Subcutaneous adipose tissue (tissue), 4 donors: ENCODE results near the gene LSM14A. TPM values are rescaled to one million over a fixed set of nuclear protein-coding genes. Genes with fewer than 3 reads are reported as not detected.

ENCODE experiments used
- total RNA-seq, 4 donors: library from RNA; depleted of rRNA; stranded (reverse); fragments of >200 nt; gene quantifications; one replicate each; pipeline ENCODE4 v1.1.0, GENCODE V29; 2016
- TF ChIP-seq, protein P1 (sequence below): fragments of 450-650 bp; IDR thresholded peaks from one replicate; pipeline ENCODE4 v1.5.1; 2016; ENCODE audit warnings: low read depth, mild to moderate bottlenecking, control low read depth, antibody characterized with exemption, moderate library complexity

The LSM14A gene
- total RNA-seq, 4 donors from 2014 or later, result 60.9 to 113 (median 89.1) TPM

DNA sequence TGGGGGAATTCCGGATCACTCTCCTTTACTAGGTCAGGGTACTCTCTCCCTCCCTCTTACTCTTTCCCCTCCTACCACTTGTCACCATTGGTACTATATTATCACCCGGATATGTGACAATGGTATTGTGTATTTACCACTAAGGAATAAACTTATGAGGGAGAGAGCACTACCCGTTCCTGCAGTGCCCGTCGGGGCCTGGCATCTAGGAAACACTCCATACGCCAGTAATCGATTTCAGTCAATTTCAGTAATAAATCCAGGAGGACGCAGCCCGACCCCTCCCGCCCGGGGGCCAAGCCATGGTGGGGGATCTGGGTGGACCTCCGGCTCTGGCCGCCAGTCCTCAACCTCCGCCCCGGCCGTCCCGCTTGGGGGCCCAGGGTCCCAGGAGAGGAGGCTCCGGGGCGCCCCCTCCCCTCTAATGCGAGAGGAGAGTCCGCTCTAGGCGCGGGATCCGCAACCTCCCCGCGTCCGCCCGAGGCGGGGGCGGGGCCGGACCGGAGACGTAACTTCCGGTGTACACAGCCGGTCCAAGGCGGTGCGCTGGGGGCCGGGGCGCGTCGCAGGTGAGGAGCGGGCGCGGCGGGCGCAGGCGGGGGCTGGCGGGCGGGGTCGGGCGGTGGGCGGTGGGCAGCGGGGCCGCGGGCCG is 81.9 kb downstream of the LSM14A start, which contains the start of gene GARRE1:
GARRE1 (plus strand) TSS at position 509 of the 652 bp plus-strand sequence. CDS start 45,920 bp downstream, outside the sequence.
- TF ChIP-seq, protein P1, sequence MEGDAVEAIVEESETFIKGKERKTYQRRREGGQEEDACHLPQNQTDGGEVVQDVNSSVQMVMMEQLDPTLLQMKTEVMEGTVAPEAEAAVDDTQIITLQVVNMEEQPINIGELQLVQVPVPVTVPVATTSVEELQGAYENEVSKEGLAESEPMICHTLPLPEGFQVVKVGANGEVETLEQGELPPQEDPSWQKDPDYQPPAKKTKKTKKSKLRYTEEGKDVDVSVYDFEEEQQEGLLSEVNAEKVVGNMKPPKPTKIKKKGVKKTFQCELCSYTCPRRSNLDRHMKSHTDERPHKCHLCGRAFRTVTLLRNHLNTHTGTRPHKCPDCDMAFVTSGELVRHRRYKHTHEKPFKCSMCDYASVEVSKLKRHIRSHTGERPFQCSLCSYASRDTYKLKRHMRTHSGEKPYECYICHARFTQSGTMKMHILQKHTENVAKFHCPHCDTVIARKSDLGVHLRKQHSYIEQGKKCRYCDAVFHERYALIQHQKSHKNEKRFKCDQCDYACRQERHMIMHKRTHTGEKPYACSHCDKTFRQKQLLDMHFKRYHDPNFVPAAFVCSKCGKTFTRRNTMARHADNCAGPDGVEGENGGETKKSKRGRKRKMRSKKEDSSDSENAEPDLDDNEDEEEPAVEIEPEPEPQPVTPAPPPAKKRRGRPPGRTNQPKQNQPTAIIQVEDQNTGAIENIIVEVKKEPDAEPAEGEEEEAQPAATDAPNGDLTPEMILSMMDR, result no peak

DNA sequence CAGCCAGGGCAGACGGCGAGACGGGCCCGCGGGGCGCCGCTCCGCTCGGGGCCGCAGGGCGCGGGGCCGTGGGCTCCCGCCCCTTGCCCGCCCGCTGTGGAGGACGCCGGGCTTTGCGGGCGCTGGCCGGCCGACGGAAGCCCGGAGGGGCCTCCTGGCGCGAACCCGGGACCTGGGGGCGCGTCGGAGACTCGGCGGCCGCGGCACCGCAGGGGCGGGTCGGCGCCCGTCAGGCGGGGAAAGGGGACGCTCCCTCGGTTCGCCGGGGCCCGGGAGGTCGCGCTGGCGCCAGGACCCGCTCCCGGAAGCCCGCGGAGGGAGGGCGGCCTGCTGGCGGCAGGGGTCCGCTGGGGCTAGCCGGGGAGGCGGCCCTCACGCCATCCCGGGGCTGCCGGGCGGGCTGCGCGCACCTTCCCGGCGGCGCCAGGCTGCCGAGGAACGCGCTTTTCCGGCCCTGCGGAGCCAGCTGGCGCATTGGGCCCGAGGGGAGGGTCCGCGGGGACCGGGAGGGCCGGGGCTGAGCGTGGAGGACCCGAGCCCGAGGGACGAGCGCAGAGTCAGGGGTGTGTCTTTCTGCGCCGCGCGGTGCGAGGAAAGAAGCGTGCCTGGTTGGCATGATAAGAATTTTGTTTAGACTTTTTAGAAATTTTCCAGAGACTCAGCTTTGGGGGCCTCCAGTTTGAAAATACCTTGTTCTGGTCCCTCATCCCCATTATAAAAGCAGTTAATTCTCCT is 82.6 kb downstream of the LSM14A start:
- TF ChIP-seq, protein P1, result no peak

DNA sequence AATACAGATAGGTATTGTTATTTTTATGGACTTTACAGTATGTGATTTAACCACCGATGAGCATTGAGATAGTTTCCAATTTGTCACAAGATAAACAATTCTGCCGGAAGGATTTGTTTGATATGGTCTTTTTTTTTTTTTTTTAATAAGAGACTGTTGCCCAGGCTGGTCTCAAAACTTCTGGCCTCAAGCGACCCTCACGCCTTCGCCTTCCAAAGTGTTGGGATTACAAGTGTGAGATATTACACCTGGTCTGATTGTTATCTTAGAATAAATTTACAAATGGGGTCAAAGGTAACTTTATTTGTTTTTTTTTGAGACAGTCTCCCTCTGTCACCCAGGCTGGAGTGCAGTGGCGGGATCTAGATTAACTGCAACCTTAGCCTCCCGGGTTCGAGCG is 83.2 kb downstream of the LSM14A start:
- TF ChIP-seq, protein P1, result no peak

DNA sequence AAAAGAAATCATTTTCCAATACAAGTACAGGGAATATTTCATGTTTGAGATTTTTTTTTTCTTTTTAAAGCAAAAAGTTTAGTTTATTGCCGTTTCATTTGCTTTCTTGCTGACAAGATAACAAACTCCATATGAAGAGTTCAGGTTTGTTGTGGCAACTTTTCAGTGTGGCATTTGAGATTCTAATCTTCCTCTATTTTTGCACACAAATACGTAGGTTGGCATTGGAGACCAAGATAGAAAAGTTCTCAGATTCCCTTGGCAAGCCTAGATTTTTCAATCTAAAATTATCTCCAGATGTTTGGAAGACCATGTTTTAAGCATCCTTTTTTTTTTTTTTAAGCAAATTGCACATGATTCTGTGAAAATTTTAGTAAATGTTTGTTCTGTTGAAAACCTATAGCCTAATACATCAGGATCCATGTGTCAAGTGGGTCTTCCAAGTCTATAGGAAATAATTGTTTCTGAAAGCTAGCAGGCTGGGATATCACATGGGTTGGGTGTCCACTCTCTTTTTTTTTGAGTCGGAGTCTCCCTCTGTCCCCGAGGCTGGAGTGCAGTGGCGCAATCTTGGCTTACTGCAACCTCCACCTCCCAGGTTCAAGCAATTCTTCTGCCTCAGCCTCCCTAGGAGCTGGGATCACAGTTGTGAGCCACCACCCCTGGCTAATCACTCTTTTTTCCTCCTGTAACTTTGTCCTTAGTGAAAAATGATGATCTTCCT is 84.7 kb downstream of the LSM14A start:
- TF ChIP-seq, protein P1, result no peak

DNA sequence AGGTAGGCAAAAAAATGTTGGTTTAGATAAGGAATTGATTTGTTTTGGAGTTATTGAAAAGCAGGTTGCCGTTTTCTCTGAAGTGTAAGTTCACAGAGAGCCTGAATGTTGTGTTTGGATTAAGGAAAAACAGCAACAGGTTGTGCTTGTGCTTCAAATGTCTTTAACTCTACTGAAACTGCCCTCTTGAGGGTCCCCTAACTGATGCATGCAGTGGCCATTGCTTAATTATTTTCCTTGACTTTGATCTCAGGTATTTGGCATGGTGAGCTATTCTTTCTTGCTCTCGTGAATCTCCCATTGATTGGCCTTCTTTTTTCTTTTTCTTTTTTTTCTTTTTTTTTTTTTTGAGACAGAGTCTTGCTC is 85.2 kb downstream of the LSM14A start:
- TF ChIP-seq, protein P1, result no peak

DNA sequence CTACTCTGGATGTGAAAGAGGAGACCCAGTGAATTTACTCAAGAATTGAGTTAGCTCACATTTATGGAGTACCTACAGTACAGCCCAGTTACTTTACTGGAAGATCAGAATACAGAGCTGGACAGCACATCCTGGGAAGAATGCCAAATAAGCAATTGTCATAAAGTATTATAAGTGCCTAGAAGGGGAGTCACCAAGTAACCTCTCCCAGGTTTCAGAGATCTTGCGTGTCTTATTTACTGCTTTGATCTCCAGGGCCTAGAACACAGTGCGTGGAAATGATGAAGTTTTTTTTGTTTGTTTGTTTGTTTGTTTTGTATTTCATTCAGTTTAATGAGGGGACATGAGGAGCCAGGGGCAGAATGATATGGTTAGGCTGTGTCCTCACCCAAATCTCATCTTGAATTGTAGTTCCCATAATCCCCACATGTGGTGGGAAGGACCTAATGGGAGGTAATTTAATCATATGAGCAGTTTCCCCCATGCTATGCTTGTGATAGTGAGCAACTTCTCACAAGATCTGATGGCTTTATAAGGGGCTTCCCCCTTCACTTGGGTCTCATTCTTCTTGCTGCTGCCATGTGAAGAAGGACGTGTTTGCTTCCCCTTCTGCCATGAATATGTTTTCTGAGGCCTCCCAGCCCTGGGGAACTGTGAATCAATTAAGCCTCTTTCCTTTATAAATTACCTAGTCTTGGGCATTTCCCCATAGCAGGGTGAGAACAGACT is 87.2 kb downstream of the LSM14A start:
- TF ChIP-seq, protein P1, result no peak

DNA sequence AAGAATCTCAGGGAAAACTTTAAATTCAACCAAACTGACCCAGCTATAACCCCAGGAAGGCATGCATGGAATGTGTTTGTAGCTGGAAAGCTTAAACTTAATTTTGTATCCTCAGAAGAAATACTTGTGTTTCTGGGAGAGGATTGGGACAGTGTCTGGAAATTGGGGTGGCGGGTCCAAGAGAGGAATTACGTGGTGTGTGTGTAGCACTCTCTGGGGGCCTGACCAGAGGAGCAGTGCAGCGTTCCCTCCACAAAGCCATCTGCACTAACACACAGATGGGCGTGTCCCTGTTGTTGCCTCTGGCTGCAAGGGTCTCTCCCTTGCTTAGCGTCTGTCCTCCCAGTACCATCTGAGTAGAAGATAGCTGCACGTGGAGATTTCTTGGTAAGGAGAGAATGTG is 88.5 kb downstream of the LSM14A start:
- TF ChIP-seq, protein P1, result no peak
